HepG2 (cell line): ENCODE results near the gene CD151. TPM values are rescaled to one million over a fixed set of nuclear protein-coding genes. Genes with fewer than 3 reads are reported as not detected.
A peak's percentile ranks its signal among the peaks of the same experiment; 100 is the strongest.

Source experiments
- AHR ChIP-seq: IDR thresholded peaks from 2 replicates; pipeline ENCODE4 v1.6.1; 2018; ENCODE audit warnings: missing genetic modification reagents, missing compliant biosample characterization
- ARHGAP35 ChIP-seq: sonication (generic); formaldehyde crosslinking; IDR thresholded peaks from 2 replicates; pipeline ENCODE4 v1.9.0; 2022; ENCODE audit warnings: mild to moderate bottlenecking, inconsistent platforms, moderate library complexity, missing genetic modification reagents, borderline replicate concordance
- CHCHD3 ChIP-seq: sonication (generic); formaldehyde crosslinking; IDR thresholded peaks from 2 replicates; pipeline ENCODE4 v1.8.0; 2022; ENCODE audit warnings: mild to moderate bottlenecking, missing genetic modification reagents, moderate library complexity
- GPN1 ChIP-seq: sonication (generic); formaldehyde crosslinking; IDR thresholded peaks from 2 replicates; pipeline ENCODE4 v1.5.1; 2020; ENCODE audit warnings: missing genetic modification reagents, borderline replicate concordance
- HOXA9 ChIP-seq: sonication (generic); formaldehyde crosslinking; IDR thresholded peaks from 2 replicates; pipeline ENCODE4 v1.8.1; 2022; ENCODE audit warnings: missing genetic modification reagents, mild to moderate bottlenecking, moderate library complexity, borderline replicate concordance
- ISX ChIP-seq: sonication (generic); formaldehyde crosslinking; conservative IDR thresholded peaks from 2 replicates; pipeline ENCODE4 v1.5.0; 2020; ENCODE audit warnings: missing genetic modification reagents
- JUN ChIP-seq: sonication (generic); formaldehyde crosslinking; IDR thresholded peaks from 2 replicates; pipeline ENCODE4 v1.4.0; 2020; ENCODE audit warnings: mild to moderate bottlenecking, missing genetic modification reagents
- LCORL ChIP-seq, 2 experiments: fragments of 450-650 bp in 1 of 2; sonication (generic) in 1 of 2; formaldehyde crosslinking in 1 of 2; IDR thresholded peaks; 2 replicates each; pipeline versions ENCODE4 v1.5.0 to v1.6.1; 2017 to 2020; ENCODE audit warnings: antibody characterized with exemption in 1 of 2, missing genetic modification reagents in 1 of 2
- MAFG ChIP-seq: sonication (generic); formaldehyde crosslinking; IDR thresholded peaks from 2 replicates; pipeline ENCODE4 v1.5.1; 2020; ENCODE audit warnings: mild to moderate bottlenecking, missing genetic modification reagents
- MED1 ChIP-seq: sonication (generic); formaldehyde crosslinking; IDR thresholded peaks from 2 replicates; pipeline ENCODE4 v1.4.0; 2020; ENCODE audit warnings: missing genetic modification reagents
- RAD51 ChIP-seq: fragments of 450-650 bp; IDR thresholded peaks from 2 replicates; pipeline ENCODE4 v1.6.1; 2016; ENCODE audit warnings: borderline replicate concordance
- ZBTB38 ChIP-seq: sonication (generic); formaldehyde crosslinking; IDR thresholded peaks from 2 replicates; pipeline ENCODE4 v1.5.1; 2020; ENCODE audit warnings: mild to moderate bottlenecking, missing genetic modification reagents
- ZEB1 ChIP-seq: IDR thresholded peaks from 2 replicates; pipeline ENCODE4 v1.6.1; 2012; ENCODE audit warnings: mild to moderate bottlenecking, low read depth, inconsistent platforms; ENCODE audit not compliant: insufficient replicate concordance
- ZNF180 ChIP-seq: sonication (generic); formaldehyde crosslinking; IDR thresholded peaks from 2 replicates; pipeline ENCODE4 v1.4.0; 2020; ENCODE audit warnings: low read depth, missing genetic modification reagents, borderline replicate concordance
- ZNF329 ChIP-seq: sonication (generic); formaldehyde crosslinking; IDR thresholded peaks from 2 replicates; pipeline ENCODE4 v1.9.0; 2021; ENCODE audit warnings: low read depth, mild to moderate bottlenecking, missing genetic modification reagents
- ZNF451 ChIP-seq: sonication (generic); formaldehyde crosslinking; IDR thresholded peaks from 2 replicates; pipeline ENCODE4 v1.5.0; 2020; ENCODE audit warnings: mild to moderate bottlenecking, missing genetic modification reagents
- ZNF569 ChIP-seq: sonication (generic); formaldehyde crosslinking; IDR thresholded peaks from 2 replicates; pipeline ENCODE4 v1.5.0; 2020; ENCODE audit warnings: mild to moderate bottlenecking, missing genetic modification reagents, moderate library complexity, borderline replicate concordance
- polyA plus RNA-seq, 8 experiments: library from polyadenylated mRNA; depleted of rRNA in 3 of 8; stranded (reverse) in 7 of 8; unstranded in 1 of 8; fragments of >200 nt; fragmentation: Illumina TruSeq in 4 of 8; extraction: Trizol in 4 of 8; gene quantifications; 2 replicates each; pipeline versions ENCODE4 v1.2.1 to v1.2.3, GENCODE V29; 2011 to 2016; ENCODE audit warnings: low read depth in 4 of 8, missing spikeins in 1 of 8, mixed read lengths in 1 of 8; ENCODE audit not compliant: insufficient read depth in 1 of 8
- total RNA-seq, 5 experiments: library from RNA; depleted of rRNA; stranded (reverse); fragments of >200 nt; fragmentation: Illumina TruSeq; extraction: Trizol; gene quantifications; 2 replicates each; pipeline ENCODE4 v1.2.3, GENCODE V29; 2016; ENCODE audit warnings: low read depth in 1 of 5
- TF ChIP-seq, protein P1 (sequence below): sonication (generic); formaldehyde crosslinking; IDR thresholded peaks from 2 replicates; pipeline ENCODE4 v1.4.0; 2020; ENCODE audit warnings: missing genetic modification reagents, borderline replicate concordance
- TF ChIP-seq, protein P2 (sequence below): sonication (generic); formaldehyde crosslinking; IDR thresholded peaks from 2 replicates; pipeline ENCODE4 v1.4.0; 2020; ENCODE audit warnings: missing genetic modification reagents, borderline replicate concordance
- TF ChIP-seq, protein P3 (sequence below): sonication (generic); formaldehyde crosslinking; IDR thresholded peaks from 2 replicates; pipeline ENCODE4 v1.4.0; 2020; ENCODE audit warnings: mild to moderate bottlenecking, missing genetic modification reagents
- TF ChIP-seq, protein P4 (sequence below): IDR thresholded peaks from 2 replicates; pipeline ENCODE4 v1.6.1; 2016; ENCODE audit warnings: low read depth, borderline replicate concordance
- TF ChIP-seq, protein P5 (sequence below): sonication (generic); formaldehyde crosslinking; conservative IDR thresholded peaks from 2 replicates; pipeline ENCODE4 v1.8.1; 2023; ENCODE audit warnings: missing genetic modification reagents

Gene CD151
- total and polyA plus RNA-seq, 2 of the 13 experiments (the other 11 are each of a cell fraction or from before 2014, with no cell fraction given), result 125 to 197 TPM

DNA sequence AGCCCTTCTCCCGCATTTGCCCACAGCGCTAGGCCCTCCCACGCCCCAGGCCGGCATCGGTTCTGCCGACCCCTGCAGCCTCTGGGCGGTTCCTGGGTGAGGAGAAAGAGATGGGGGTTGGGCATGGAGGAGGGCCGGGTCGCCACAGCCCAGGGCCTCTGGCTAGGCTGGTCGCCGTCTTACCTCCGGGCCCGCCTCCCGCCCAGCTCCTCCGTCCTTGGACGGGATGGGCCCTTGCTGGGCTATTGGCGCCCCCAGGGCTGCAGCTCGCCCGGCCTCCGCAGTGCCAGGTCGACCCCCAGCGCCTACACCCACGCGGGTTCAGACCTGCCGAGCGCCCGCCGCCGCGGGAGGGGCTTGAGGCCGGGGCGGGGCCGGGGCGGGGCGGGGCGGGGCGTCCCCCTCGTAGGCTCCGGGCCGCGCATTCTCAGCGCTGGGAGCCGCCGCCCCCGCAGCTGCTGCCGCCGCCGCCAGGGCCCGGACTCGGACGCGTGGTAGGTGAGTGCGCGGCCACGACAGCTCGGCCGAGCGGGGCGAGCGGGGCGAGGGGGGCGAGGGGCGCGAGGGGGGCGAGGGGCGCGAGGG is at the start of gene CD151 (continued):
- no peak for TF ChIP-seq MAFG (CRISPR knock-in tag)
- no peak for TF ChIP-seq CHCHD3 (CRISPR knock-in tag)
- TF ChIP-seq, protein P1, sequence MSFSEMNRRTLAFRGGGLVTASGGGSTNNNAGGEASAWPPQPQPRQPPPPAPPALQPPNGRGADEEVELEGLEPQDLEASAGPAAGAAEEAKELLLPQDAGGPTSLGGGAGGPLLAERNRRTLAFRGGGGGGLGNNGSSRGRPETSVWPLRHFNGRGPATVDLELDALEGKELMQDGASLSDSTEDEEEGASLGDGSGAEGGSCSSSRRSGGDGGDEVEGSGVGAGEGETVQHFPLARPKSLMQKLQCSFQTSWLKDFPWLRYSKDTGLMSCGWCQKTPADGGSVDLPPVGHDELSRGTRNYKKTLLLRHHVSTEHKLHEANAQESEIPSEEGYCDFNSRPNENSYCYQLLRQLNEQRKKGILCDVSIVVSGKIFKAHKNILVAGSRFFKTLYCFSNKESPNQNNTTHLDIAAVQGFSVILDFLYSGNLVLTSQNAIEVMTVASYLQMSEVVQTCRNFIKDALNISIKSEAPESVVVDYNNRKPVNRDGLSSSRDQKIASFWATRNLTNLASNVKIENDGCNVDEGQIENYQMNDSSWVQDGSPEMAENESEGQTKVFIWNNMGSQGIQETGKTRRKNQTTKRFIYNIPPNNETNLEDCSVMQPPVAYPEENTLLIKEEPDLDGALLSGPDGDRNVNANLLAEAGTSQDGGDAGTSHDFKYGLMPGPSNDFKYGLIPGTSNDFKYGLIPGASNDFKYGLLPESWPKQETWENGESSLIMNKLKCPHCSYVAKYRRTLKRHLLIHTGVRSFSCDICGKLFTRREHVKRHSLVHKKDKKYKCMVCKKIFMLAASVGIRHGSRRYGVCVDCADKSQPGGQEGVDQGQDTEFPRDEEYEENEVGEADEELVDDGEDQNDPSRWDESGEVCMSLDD (CRISPR knock-in tag), result no peak
- TF ChIP-seq ZEB1, result no peak
- TF ChIP-seq, protein P2, sequence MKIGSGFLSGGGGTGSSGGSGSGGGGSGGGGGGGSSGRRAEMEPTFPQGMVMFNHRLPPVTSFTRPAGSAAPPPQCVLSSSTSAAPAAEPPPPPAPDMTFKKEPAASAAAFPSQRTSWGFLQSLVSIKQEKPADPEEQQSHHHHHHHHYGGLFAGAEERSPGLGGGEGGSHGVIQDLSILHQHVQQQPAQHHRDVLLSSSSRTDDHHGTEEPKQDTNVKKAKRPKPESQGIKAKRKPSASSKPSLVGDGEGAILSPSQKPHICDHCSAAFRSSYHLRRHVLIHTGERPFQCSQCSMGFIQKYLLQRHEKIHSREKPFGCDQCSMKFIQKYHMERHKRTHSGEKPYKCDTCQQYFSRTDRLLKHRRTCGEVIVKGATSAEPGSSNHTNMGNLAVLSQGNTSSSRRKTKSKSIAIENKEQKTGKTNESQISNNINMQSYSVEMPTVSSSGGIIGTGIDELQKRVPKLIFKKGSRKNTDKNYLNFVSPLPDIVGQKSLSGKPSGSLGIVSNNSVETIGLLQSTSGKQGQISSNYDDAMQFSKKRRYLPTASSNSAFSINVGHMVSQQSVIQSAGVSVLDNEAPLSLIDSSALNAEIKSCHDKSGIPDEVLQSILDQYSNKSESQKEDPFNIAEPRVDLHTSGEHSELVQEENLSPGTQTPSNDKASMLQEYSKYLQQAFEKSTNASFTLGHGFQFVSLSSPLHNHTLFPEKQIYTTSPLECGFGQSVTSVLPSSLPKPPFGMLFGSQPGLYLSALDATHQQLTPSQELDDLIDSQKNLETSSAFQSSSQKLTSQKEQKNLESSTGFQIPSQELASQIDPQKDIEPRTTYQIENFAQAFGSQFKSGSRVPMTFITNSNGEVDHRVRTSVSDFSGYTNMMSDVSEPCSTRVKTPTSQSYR (CRISPR knock-in tag), result peak; percentile 44
- TF ChIP-seq LCORL (IDR thresholded peaks at IDR 0.05), result no peak
- no peak for TF ChIP-seq LCORL (CRISPR knock-in tag; IDR thresholded peaks at IDR 0.05)
- no peak for TF ChIP-seq HOXA9
- no peak for TF ChIP-seq RAD51
- no peak for TF ChIP-seq ZNF569
- 0 out of 2 replicates have a peak, but pooled peaks have one; percentile 45 for TF ChIP-seq ARHGAP35 (CRISPR knock-in tag)
- TF ChIP-seq ZNF329 (CRISPR knock-in tag), result no peak
- 0 out of 2 replicates have a peak, but pooled peaks have one; percentile 42 for TF ChIP-seq ZNF451
- TF ChIP-seq ZNF180 (CRISPR knock-in tag), result no peak
- TF ChIP-seq ISX (CRISPR knock-in tag), result no peak
- TF ChIP-seq AHR (CRISPR knock-in tag), result no peak
- TF ChIP-seq, protein P3, sequence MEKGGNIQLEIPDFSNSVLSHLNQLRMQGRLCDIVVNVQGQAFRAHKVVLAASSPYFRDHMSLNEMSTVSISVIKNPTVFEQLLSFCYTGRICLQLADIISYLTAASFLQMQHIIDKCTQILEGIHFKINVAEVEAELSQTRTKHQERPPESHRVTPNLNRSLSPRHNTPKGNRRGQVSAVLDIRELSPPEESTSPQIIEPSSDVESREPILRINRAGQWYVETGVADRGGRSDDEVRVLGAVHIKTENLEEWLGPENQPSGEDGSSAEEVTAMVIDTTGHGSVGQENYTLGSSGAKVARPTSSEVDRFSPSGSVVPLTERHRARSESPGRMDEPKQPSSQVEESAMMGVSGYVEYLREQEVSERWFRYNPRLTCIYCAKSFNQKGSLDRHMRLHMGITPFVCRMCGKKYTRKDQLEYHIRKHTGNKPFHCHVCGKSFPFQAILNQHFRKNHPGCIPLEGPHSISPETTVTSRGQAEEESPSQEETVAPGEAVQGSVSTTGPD (CRISPR knock-in tag), result no peak
- TF ChIP-seq ZBTB38 (CRISPR knock-in tag), result no peak
- TF ChIP-seq GPN1 (CRISPR knock-in tag), result no peak
- TF ChIP-seq, protein P4, sequence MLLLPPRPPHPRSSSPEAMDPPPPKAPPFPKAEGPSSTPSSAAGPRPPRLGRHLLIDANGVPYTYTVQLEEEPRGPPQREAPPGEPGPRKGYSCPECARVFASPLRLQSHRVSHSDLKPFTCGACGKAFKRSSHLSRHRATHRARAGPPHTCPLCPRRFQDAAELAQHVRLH (CRISPR knock-in tag), result no peak
- TF ChIP-seq, protein P5, sequence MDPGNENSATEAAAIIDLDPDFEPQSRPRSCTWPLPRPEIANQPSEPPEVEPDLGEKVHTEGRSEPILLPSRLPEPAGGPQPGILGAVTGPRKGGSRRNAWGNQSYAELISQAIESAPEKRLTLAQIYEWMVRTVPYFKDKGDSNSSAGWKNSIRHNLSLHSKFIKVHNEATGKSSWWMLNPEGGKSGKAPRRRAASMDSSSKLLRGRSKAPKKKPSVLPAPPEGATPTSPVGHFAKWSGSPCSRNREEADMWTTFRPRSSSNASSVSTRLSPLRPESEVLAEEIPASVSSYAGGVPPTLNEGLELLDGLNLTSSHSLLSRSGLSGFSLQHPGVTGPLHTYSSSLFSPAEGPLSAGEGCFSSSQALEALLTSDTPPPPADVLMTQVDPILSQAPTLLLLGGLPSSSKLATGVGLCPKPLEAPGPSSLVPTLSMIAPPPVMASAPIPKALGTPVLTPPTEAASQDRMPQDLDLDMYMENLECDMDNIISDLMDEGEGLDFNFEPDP (CRISPR knock-in tag), result no peak
- TF ChIP-seq JUN, result no peak
- TF ChIP-seq MED1 (CRISPR knock-in tag), result no peak
